ENCODE measurements around the gene TLE3.
A peak's percentile ranks its signal among the peaks of the same experiment; 100 is the strongest.

Gene TLE3

GRCh38 chr15:70061696-70062270 is 35.9 kb downstream of the TLE3 start:
- DNase-seq: no peak

- no peak for DNase-seq
Measured at GRCh38 chr15:70060993-70061305, 36.8 kb downstream of the TLE3 start.

GRCh38 chr15:70060214-70060992 is 37.3 kb downstream of the TLE3 start:
- DNase-seq: no peak

- no peak for DNase-seq
Measured at GRCh38 chr15:70059476-70060213, 38.1 kb downstream of the TLE3 start.

- no peak for DNase-seq
Measured at GRCh38 chr15:70058642-70059360, 38.9 kb downstream of the TLE3 start.

- DNase-seq: no peak
Measured at GRCh38 chr15:70057931-70058641, 39.6 kb downstream of the TLE3 start.

GRCh38 chr15:70056091-70056680 is 41.5 kb downstream of the TLE3 start:
- DNase-seq: no peak

GRCh38 chr15:70055601-70056051 is 42.1 kb downstream of the TLE3 start:
- no peak for DNase-seq

- no peak for DNase-seq
Measured at GRCh38 chr15:70054884-70055387, 42.8 kb downstream of the TLE3 start.

GRCh38 chr15:70054366-70054765 is 43.4 kb downstream of the TLE3 start:
- no peak for DNase-seq

- DNase-seq: no peak
Measured at GRCh38 chr15:70053716-70054229, 43.9 kb downstream of the TLE3 start.

GRCh38 chr15:70053001-70053715 is 44.6 kb downstream of the TLE3 start:
- DNase-seq: peak; percentile 0

GRCh38 chr15:70051948-70052633 is 45.6 kb downstream of the TLE3 start:
- peak; percentile 3 for DNase-seq

- DNase-seq: no peak
Measured at GRCh38 chr15:70050970-70051369, 46.7 kb downstream of the TLE3 start.

GRCh38 chr15:70050441-70050840 is 47.3 kb downstream of the TLE3 start:
- DNase-seq: peak; percentile 2

- peak; percentile 2 for DNase-seq
Measured at GRCh38 chr15:70049701-70050301, 47.9 kb downstream of the TLE3 start.

- no peak for DNase-seq
Measured at GRCh38 chr15:70048578-70049514, 48.9 kb downstream of the TLE3 start.

- peak; percentile 2 for DNase-seq
Measured at GRCh38 chr15:70048198-70048565, 49.5 kb downstream of the TLE3 start.

Measured in CD4-positive, alpha-beta T cell treated with Interleukin-17A for 4 hours (primary cell).